K562 (cell line): ENCODE results near the gene PRSS23. TPM values are rescaled to one million over a fixed set of nuclear protein-coding genes. Genes with fewer than 3 reads are reported as not detected.

Experiments
- BACH1 ChIP-seq: fragments of 200-800 bp; sonication (Bioruptor generic); IDR thresholded peaks from 2 replicates; pipeline ENCODE4 v1.6.1; 2016; ENCODE audit warnings: missing genetic modification characterization, missing compliant biosample characterization
- MEIS2 ChIP-seq: fragments of 450-650 bp; IDR thresholded peaks from 2 replicates; pipeline ENCODE4 v1.6.1; 2014; ENCODE audit warnings: mild to moderate bottlenecking; ENCODE audit not compliant: partially characterized antibody
- NEUROD1 ChIP-seq: fragments of 150-350 bp; IDR thresholded peaks from 2 replicates; pipeline ENCODE4 v1.6.1; 2014; ENCODE audit warnings: borderline replicate concordance, low read length, low read depth; ENCODE audit not compliant: partially characterized antibody
- OTX1 ChIP-seq: fragments of 450-650 bp; formaldehyde crosslinking; IDR thresholded peaks from 2 replicates; pipeline ENCODE4 v1.4.0; 2022; ENCODE audit warnings: mild to moderate bottlenecking
- PML ChIP-seq: IDR thresholded peaks from 2 replicates; pipeline ENCODE4 v1.6.1; 2012; ENCODE audit warnings: low read length, inconsistent platforms
- ZNF77 ChIP-seq: fragments of 250-450 bp; sonication (Bioruptor Pico); IDR thresholded peaks from 2 replicates; pipeline ENCODE4 v1.5.0; 2020
- polyA plus RNA-seq, 8 experiments: library from polyadenylated mRNA; depleted of rRNA in 4 of 8; stranded (reverse) in 5 of 8; unstranded in 3 of 8; fragments of >200 nt; fragmentation: Nextera tagmentation in 2 of 8; fragmentation: Illumina TruSeq in 1 of 8; extraction: Ambion mirVana in 2 of 8; extraction: Trizol in 1 of 8; gene quantifications; 2 replicates each; pipeline versions ENCODE4 v1.2.1 to v1.2.3, GENCODE V29; 2011 to 2014; ENCODE audit warnings: inconsistent platforms in 1 of 8, missing spikeins in 1 of 8
- total RNA-seq, 7 experiments: library from RNA; depleted of rRNA in 6 of 7; stranded (reverse); fragments of >200 nt in 6 of 7; fragmentation: Illumina TruSeq in 2 of 7; extraction: Trizol in 2 of 7; gene quantifications; 2 replicates each; pipeline versions ENCODE4 v1.2.1 to v1.2.3, GENCODE V29; 2011 to 2021; ENCODE audit warnings: low replicate concordance in 1 of 7
- TF ChIP-seq, protein P1 (sequence below), 2 experiments: IDR thresholded peaks in 1 of 2; conservative IDR thresholded peaks in 1 of 2; 2 replicates each; pipeline ENCODE4 v1.6.1; 2016; ENCODE audit warnings: low read depth in 2 of 2, mild to moderate bottlenecking in 1 of 2, missing compliant biosample characterization in 1 of 2, missing genetic modification characterization in 1 of 2, moderate library complexity in 1 of 2
- TF ChIP-seq, protein P2 (sequence below), 2 experiments: fragments of 200-800 bp in 1 of 2; sonication (Bioruptor generic) in 1 of 2; sonication (generic) in 1 of 2; formaldehyde crosslinking in 1 of 2; IDR thresholded peaks in 1 of 2; conservative IDR thresholded peaks in 1 of 2; 2 replicates each; pipeline versions ENCODE4 v1.5.0 to v1.6.1; 2016 to 2020; ENCODE audit warnings: missing compliant biosample characterization in 1 of 2, missing genetic modification characterization in 1 of 2, missing genetic modification reagents in 1 of 2
- TF ChIP-seq, protein P3 (sequence below), 2 experiments: IDR thresholded peaks; 2 replicates each; pipeline ENCODE4 v1.6.1; 2012; ENCODE audit warnings: improper control_type of control experiment in 2 of 2, low read depth in 2 of 2, low read length in 2 of 2, borderline replicate concordance in 1 of 2

PRSS23 gene
- total and polyA plus RNA-seq, 9 of the 15 experiments (the other 6 are each of a cell fraction or from before 2014, with no cell fraction given), result 0.04 to 0.51 (median 0.11) TPM; not detected in 2

DNA sequence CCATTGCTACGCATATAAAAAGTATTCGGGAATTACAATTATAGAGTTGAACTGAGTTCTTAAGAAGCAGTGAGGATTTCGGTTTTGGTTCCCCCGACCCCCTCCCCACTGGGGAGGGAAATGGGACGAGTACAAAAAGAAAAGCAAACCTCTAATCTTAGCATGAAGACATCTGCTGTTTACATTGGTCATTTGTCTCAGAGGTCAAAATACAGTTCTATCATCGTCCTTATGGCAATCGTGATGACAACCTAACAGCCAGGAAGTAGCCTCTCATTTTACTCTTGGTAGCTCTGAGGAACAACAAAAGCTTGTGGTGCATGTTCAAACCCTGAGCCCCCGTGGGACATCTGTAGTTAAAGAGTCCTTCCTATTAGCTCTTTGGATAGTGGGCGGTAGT is 3.2 kb upstream of the PRSS23 start (continued):
- TF ChIP-seq ZNF77 (CRISPR knock-in tag) (no peak), NEUROD1 (no peak), MEIS2 (peak; percentile 63), BACH1 (tag) (no peak), OTX1 (CRISPR knock-in tag) (no peak), PML (no peak)
- TF ChIP-seq, protein P1, sequence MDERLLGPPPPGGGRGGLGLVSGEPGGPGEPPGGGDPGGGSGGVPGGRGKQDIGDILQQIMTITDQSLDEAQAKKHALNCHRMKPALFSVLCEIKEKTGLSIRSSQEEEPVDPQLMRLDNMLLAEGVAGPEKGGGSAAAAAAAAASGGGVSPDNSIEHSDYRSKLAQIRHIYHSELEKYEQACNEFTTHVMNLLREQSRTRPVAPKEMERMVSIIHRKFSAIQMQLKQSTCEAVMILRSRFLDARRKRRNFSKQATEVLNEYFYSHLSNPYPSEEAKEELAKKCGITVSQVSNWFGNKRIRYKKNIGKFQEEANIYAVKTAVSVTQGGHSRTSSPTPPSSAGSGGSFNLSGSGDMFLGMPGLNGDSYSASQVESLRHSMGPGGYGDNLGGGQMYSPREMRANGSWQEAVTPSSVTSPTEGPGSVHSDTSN (CRISPR knock-in tag; IDR thresholded peaks at IDR 0.05; ENCODE audit: low read depth), result no peak
- TF ChIP-seq, protein P1 (tag; conservative IDR thresholded peaks at IDR 0.05; ENCODE audit: low read depth), result peak; percentile 82
- TF ChIP-seq, protein P2, sequence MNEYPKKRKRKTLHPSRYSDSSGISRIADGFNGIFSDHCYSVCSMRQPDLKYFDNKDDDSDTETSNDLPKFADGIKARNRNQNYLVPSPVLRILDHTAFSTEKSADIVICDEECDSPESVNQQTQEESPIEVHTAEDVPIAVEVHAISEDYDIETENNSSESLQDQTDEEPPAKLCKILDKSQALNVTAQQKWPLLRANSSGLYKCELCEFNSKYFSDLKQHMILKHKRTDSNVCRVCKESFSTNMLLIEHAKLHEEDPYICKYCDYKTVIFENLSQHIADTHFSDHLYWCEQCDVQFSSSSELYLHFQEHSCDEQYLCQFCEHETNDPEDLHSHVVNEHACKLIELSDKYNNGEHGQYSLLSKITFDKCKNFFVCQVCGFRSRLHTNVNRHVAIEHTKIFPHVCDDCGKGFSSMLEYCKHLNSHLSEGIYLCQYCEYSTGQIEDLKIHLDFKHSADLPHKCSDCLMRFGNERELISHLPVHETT (CRISPR knock-in tag; conservative IDR thresholded peaks at IDR 0.05 in 1 of 2, IDR thresholded peaks at IDR 0.05 in 1 of 2), result no peak
- TF ChIP-seq, protein P3, sequence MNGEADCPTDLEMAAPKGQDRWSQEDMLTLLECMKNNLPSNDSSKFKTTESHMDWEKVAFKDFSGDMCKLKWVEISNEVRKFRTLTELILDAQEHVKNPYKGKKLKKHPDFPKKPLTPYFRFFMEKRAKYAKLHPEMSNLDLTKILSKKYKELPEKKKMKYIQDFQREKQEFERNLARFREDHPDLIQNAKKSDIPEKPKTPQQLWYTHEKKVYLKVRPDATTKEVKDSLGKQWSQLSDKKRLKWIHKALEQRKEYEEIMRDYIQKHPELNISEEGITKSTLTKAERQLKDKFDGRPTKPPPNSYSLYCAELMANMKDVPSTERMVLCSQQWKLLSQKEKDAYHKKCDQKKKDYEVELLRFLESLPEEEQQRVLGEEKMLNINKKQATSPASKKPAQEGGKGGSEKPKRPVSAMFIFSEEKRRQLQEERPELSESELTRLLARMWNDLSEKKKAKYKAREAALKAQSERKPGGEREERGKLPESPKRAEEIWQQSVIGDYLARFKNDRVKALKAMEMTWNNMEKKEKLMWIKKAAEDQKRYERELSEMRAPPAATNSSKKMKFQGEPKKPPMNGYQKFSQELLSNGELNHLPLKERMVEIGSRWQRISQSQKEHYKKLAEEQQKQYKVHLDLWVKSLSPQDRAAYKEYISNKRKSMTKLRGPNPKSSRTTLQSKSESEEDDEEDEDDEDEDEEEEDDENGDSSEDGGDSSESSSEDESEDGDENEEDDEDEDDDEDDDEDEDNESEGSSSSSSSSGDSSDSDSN (IDR thresholded peaks at IDR 0.05; ENCODE audit: borderline replicate concordance in 1 of 2, low read depth in 2 of 2, low read length in 2 of 2), result no peak
